GM18873 (cell line): ENCODE measurements around the gene AP4E1.
"Not testable (repeated sequence)": the region's sequence is repeated elsewhere in the genome, so short reads cannot be mapped to it uniquely, and the experiment has no call there.

Source experiments
- ATAC-seq: cut with Tn5 transposase; IDR thresholded peaks from one replicate; pipeline ENCODE4 v1.9.1; 2021; ENCODE audit warnings: mild to moderate bottlenecking, moderate library complexity, moderate number of reproducible peaks; ENCODE audit not compliant: unreplicated experiment, low FRiP score

AP4E1 gene

GRCh38 chr15:51006336-51006985 is 98.0 kb downstream of the AP4E1 start:
- ATAC-seq, result no peak

GRCh38 chr15:51007131-51007666 is 98.7 kb downstream of the AP4E1 start:
- ATAC-seq, result no peak

- ATAC-seq, result no peak
Measured at GRCh38 chr15:51011212-51011611, 102.7 kb downstream of the AP4E1 start.

- ATAC-seq, result no peak
Measured at GRCh38 chr15:51016615-51017014, 108.1 kb downstream of the AP4E1 start.

- ATAC-seq, result no peak
Measured at GRCh38 chr15:51022206-51022605, 113.7 kb downstream of the AP4E1 start.

- ATAC-seq, result no peak
Measured at GRCh38 chr15:51023499-51023898, 115.0 kb downstream of the AP4E1 start.

- ATAC-seq, result no peak
Measured at GRCh38 chr15:51024735-51025453, 116.4 kb downstream of the AP4E1 start.

- no peak for ATAC-seq
Measured at GRCh38 chr15:51025454-51025846, 117.0 kb downstream of the AP4E1 start.

- no peak for ATAC-seq
Measured at GRCh38 chr15:51030649-51031316, 122.3 kb downstream of the AP4E1 start.

GRCh38 chr15:51037474-51037873 is 129.0 kb downstream of the AP4E1 start:
- ATAC-seq, result not testable (repeated sequence)

- ATAC-seq, result no peak
Measured at GRCh38 chr15:51038162-51038973, 129.9 kb downstream of the AP4E1 start.

GRCh38 chr15:51038974-51039319 is 130.5 kb downstream of the AP4E1 start:
- no peak for ATAC-seq

- ATAC-seq, result no peak
Measured at GRCh38 chr15:51044037-51044727, 135.7 kb downstream of the AP4E1 start.

GRCh38 chr15:51046016-51046415 is 137.5 kb downstream of the AP4E1 start:
- no peak for ATAC-seq

GRCh38 chr15:51046799-51047449 is 138.4 kb downstream of the AP4E1 start:
- ATAC-seq, result no peak

- no peak for ATAC-seq
Measured at GRCh38 chr15:51048308-51048707, 139.8 kb downstream of the AP4E1 start.

GRCh38 chr15:51049081-51049480 is 140.6 kb downstream of the AP4E1 start:
- ATAC-seq, result no peak

GRCh38 chr15:51051776-51052175 is 143.3 kb downstream of the AP4E1 start:
- no peak for ATAC-seq

GRCh38 chr15:51053571-51053970 is 145.1 kb downstream of the AP4E1 start:
- ATAC-seq, result no peak

- ATAC-seq, result no peak
Measured at GRCh38 chr15:51054535-51054934, 146.1 kb downstream of the AP4E1 start.
